Karpas-422 (cell line): Measurements from ENCODE around the gene ZG16B. TPM values are rescaled to one million over a fixed set of nuclear protein-coding genes. Genes with fewer than 3 reads are reported as not detected.

Experiments
- DNase-seq: peaks from one replicate; pipeline ENCODE4 v3.0.0-alpha.2; 2015
- H2AFZ ChIP-seq: fragments of 200-600 bp; sonication (generic); 2 replicates; pipeline ENCODE4 v1.6.1; 2014; ENCODE audit warnings: antibody characterized with exemption, low read length, mixed read lengths
- H3K27ac ChIP-seq: fragments of 200-600 bp; sonication (generic); 2 replicates; pipeline ENCODE4 v1.5.1; 2014; ENCODE audit warnings: mild to moderate bottlenecking, low read length, moderate library complexity
- H3K27me3 ChIP-seq: fragments of 200-600 bp; sonication (generic); 2 replicates; pipeline ENCODE4 v1.6.1; 2014; ENCODE audit warnings: low read length, mixed read lengths
- H3K36me3 ChIP-seq: fragments of 200-600 bp; sonication (generic); 2 replicates; pipeline ENCODE4 v1.6.1; 2014; ENCODE audit warnings: low read length, mixed read lengths; ENCODE audit not compliant: insufficient read depth
- H3K4me1 ChIP-seq: fragments of 200-600 bp; sonication (generic); 2 replicates; pipeline ENCODE4 v1.6.1; 2014; ENCODE audit warnings: mild to moderate bottlenecking, low read length, mixed read lengths
- H3K4me2 ChIP-seq: fragments of 200-600 bp; sonication (generic); 2 replicates; pipeline ENCODE4 v1.6.1; 2014; ENCODE audit warnings: low read length, low read depth, mild to moderate bottlenecking; ENCODE audit not compliant: poor library complexity, severe bottlenecking
- H3K4me3 ChIP-seq: fragments of 200-600 bp; sonication (generic); 2 replicates; pipeline ENCODE4 v1.5.1; 2014; ENCODE audit warnings: mild to moderate bottlenecking, antibody characterized with exemption, low read length, mixed read lengths
- H3K79me2 ChIP-seq: fragments of 200-600 bp; sonication (generic); 2 replicates; pipeline ENCODE4 v1.6.1; 2014; ENCODE audit warnings: mild to moderate bottlenecking, low read length, mixed read lengths
- H3K9ac ChIP-seq: fragments of 200-600 bp; sonication (generic); 2 replicates; pipeline ENCODE4 v1.6.0; 2014; ENCODE audit warnings: low read length
- H3K9me2 ChIP-seq: fragments of 200-600 bp; sonication (generic), shearing (Covaris generic); replicated peaks from 2 replicates; pipeline ENCODE4 v1.6.0; 2014; ENCODE audit warnings: mild to moderate bottlenecking, low read length, moderate library complexity; ENCODE audit not compliant: insufficient read depth
- H3K9me3 ChIP-seq: fragments of 300-700, 200-600 bp; sonication (generic); 2 replicates; pipeline ENCODE4 v1.6.1; 2014; ENCODE audit warnings: low read length, mixed read lengths
- H4K20me1 ChIP-seq: fragments of 200-600 bp; sonication (generic); 2 replicates; pipeline ENCODE4 v1.6.1; 2014; ENCODE audit warnings: mild to moderate bottlenecking, antibody characterized with exemption, low read length, low read depth; ENCODE audit not compliant: insufficient read depth
- total RNA-seq: library from RNA; depleted of rRNA; stranded (reverse); fragments of >200 nt; shearing (Covaris generic); gene quantifications from 2 replicates; pipeline ENCODE4 v1.2.3, GENCODE V29; 2014; ENCODE audit warnings: low replicate concordance

ZG16B gene
- total RNA-seq, 1 experiment from 2014 or later: not detected

DNA sequence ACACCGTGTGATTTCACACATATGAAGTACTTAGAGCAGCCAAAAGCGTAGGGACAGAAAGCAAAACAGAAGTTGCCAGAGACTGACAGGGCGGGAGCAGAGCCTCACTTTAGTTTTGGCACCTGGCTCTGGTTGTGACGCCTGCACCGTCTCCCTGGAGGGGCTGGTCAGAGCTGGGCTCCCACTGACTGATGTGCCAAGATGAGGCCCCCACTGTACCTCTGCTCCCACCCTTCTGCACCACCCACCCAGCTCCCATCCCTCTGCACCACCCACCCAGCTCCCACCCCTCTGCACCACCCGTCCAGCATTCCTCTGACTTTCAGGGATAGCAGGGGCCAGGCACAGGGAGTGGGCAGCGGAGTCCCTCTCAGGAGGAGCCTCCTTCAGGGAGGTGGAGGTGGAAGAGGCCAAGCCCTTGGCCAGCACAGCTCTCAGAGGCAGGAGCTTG, 16.3 kb upstream of the ZG16B start:
- no peak overlapping the region for H2AFZ ChIP-seq
- no peaks in the 10 kb centered on the region for H4K20me1 ChIP-seq
- no peaks in the 10 kb centered on the region for H3K4me1 ChIP-seq
- no peak overlapping the region for H3K27ac ChIP-seq
- DNase-seq: no peak
- H3K4me3 ChIP-seq: no peak overlapping the region
- no peak overlapping the region for H3K9ac ChIP-seq
- H3K9me3 ChIP-seq: no peaks in the 10 kb centered on the region
- no peaks in the 10 kb centered on the region for H3K36me3 ChIP-seq
- no peaks in the 10 kb centered on the region for H3K9me2 ChIP-seq
- H3K79me2 ChIP-seq: no peaks in the 10 kb centered on the region
- H3K4me2 ChIP-seq: no peak overlapping the region
- H3K27me3 ChIP-seq: no peaks in the 10 kb centered on the region

DNA sequence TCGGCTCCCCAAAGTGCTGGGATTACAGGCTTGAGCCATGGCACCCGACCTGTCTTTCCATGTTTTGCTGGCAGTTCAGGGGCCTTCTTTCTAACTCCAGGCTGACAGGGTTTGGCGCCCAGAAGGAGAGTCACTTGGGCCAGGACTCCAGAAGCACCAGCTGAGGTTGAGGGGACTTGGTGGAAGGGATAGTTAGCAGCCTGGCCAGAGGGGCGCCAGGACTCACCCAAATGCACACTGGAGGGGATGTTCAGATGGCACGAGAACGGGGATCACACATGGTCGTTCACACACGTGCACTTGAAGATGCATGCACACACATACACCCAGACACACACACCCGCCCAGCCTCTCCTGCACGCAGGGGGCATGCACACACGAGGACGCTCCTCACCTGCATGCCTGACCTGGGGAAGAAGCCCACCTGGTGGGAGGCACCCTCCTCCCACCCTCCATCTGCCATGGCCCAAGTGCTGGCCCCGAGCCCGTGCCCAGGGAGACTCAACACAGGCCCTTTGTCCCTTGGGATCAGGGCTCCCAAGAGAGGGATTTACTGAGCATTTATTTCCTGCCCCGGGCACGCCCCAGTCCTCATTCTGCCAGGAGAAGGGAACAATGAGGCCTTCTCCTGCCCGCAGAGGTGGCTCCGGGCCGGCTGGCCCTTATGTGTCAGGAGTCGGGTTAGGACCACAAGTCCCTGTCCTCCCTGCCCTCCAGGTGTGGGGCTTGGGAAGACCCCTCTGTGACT, 15.4 kb upstream of the ZG16B start:
- Histone ChIP-seq H3K9me2 (no peaks in the 10 kb centered on the region), H3K4me2 (no peak overlapping the region), H3K27ac (no peak overlapping the region), H3K36me3 (no peaks in the 10 kb centered on the region), H3K79me2 (no peaks in the 10 kb centered on the region), H3K4me3 (no peak overlapping the region), H3K9me3 (no peaks in the 10 kb centered on the region), H3K4me1 (no peaks in the 10 kb centered on the region), H3K9ac (no peak overlapping the region), H4K20me1 (no peaks in the 10 kb centered on the region), H3K27me3 (no peaks in the 10 kb centered on the region), H2AFZ (no peak overlapping the region)
- DNase-seq: no peak

DNA sequence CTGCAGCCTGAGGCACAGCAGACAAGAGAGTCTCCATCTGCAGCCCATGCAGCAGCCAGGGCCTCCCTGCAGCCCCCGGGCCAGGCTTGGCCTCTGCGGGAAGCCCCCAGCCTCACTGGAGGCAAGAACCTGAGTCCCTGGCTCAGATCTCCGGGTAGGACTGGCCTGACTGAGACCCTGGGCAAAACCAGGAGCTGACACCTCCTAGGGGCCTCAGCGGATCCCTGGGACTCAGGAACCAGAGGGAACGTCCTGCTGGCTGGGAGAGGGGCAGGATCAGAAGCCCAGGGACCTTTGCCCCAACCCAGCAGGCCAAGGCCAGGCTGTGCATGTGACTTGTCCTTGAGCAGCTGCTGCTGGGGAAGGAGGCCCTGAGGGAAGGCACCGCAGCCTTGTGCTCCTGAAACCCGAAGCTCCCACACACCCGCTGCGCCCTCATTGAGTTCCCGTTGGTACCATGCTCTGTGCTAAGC, 14.8 kb upstream of the ZG16B start:
- H3K36me3 ChIP-seq: no peaks in the 10 kb centered on the region
- H3K9ac ChIP-seq: no peak overlapping the region
- no peak for DNase-seq
- H3K9me2 ChIP-seq: no peaks in the 10 kb centered on the region
- no peaks in the 10 kb centered on the region for H4K20me1 ChIP-seq
- H3K4me1 ChIP-seq: no peaks in the 10 kb centered on the region
- H2AFZ ChIP-seq: no peak overlapping the region
- no peaks in the 10 kb centered on the region for H3K79me2 ChIP-seq
- no peaks in the 10 kb centered on the region for H3K9me3 ChIP-seq
- no peak overlapping the region for H3K27ac ChIP-seq
- H3K27me3 ChIP-seq: no peaks in the 10 kb centered on the region
- H3K4me3 ChIP-seq: no peak overlapping the region
- H3K4me2 ChIP-seq: no peak overlapping the region

DNA sequence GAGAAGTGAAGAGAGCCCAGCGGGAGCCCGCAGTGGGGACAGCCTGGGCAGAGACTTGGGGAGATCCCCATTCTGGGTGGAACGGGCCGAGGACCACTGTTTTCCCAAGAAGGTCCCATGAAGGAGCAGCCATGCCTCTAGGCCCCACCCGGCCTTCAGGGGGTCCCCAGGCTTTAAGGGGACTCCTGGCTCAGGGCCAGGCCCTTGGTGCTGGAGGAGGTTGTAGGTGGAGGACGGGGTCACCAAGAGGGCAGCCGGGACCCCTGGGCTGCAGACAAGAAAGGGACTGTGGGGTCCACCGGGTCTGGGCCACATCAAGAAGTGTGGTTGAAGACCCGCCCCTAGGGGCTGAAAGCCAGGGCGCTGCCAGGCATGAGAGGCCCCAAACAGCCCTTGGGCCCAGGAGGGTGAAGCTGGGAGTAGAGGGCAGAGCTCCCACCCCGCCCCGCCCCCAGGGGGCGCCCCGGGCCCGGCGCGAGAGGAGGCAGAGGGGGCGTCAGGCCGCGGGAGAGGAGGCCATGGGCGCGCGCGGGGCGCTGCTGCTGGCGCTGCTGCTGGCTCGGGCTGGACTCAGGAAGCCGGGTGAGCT, 13.3 kb upstream of the ZG16B start, which contains the start of gene PRSS21:
Gene PRSS21, plus strand, starts transcription at position 487 of the 589 bp plus-strand sequence. Its CDS starts 32 bp downstream, at position 519.
- Histone ChIP-seq H3K79me2 (no peaks in the 10 kb centered on the region), H3K4me1 (no peaks in the 10 kb centered on the region), H3K36me3 (no peaks in the 10 kb centered on the region), H3K4me3 (no peak within 1 kb of the TSS), H3K9me3 (no peaks in the 10 kb centered on the region), H2AFZ (no peak within 1 kb of the TSS), H3K27ac (no peak within 1 kb of the TSS), H3K9ac (no peak within 1 kb of the TSS), H3K4me2 (no peak within 1 kb of the TSS), H4K20me1 (no peaks in the 10 kb centered on the region), H3K27me3 (no peaks in the 10 kb centered on the region), H3K9me2 (no peaks in the 10 kb centered on the region)
- no peak for DNase-seq

DNA sequence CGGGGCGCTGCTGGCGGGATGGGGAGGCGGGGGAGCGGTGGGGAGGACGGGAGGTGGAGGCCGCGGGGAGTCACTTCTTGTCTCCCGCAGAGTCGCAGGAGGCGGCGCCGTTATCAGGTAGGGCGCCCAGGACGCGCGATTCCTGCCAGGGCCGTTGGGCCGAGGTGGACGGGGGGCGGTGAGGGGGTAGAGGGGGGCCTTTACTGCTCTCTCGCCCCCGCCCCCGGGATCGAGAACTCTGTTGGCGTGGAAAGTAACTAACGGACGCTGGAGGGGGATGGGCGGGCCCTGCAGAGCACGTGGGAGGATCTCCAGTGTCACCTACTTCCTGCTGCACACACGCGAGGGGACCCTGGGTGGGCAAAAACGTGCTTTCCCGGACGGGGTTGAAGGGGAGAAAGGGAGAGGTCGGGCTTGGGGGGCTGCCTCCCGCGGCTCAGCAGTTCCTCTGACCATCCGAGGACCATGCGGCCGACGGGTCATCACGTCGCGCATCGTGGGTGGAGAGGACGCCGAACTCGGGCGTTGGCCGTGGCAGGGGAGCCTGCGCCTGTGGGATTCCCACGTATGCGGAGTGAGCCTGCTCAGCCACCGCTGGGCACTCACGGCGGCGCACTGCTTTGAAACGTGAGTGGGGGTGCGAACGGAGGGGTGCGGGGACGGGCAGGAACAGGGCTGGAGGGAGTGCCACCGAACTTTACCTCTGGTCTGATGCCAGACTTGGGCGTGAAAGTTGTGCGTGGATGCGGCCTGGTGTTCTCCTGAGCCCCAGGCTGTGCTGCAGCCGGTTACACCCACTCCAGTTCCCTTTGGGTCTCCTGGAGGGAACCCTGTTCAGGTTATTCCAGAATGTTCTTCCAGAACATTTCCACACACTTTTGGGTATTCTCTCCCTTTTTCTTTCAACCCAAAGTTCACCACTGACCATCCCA, 12.5 kb upstream of the ZG16B start:
- Histone ChIP-seq H3K4me3 (no peak overlapping the region), H3K9me3 (no peaks in the 10 kb centered on the region), H3K79me2 (no peaks in the 10 kb centered on the region), H3K4me1 (no peaks in the 10 kb centered on the region), H3K9ac (no peak overlapping the region), H2AFZ (no peak overlapping the region), H3K9me2 (no peaks in the 10 kb centered on the region), H3K27me3 (no peaks in the 10 kb centered on the region), H3K4me2 (no peak overlapping the region), H3K36me3 (no peaks in the 10 kb centered on the region), H4K20me1 (no peaks in the 10 kb centered on the region), H3K27ac (no peak overlapping the region)
- DNase-seq: no peak

DNA sequence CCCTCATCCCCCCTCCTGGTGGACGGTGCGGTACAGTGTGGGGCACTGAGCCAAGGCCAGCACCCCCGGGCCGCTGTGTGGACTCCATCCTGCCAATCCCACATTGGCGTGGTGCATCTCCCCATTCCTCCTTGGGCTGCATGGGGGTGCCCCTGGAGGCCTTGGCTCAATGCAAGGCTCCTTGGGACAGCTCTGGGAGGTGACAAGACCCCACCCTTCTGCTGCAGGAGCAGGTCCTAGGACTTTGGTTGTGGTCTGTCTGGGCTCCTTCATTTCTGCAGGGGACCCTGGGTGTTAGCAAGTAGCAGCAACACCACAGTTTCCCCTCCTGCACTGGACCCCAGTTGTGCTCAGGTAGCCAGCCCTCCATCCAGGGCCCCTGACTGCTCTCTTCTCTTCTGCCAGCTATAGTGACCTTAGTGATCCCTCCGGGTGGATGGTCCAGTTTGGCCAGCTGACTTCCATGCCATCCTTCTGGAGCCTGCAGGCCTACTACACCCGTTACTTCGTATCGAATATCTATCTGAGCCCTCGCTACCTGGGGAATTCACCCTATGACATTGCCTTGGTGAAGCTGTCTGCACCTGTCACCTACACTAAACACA, 11.7 kb upstream of the ZG16B start:
- no peaks in the 10 kb centered on the region for H3K27me3 ChIP-seq
- no peak overlapping the region for H3K4me2 ChIP-seq
- no peaks in the 10 kb centered on the region for H3K36me3 ChIP-seq
- H3K9me2 ChIP-seq: no peaks in the 10 kb centered on the region
- H2AFZ ChIP-seq: no peak overlapping the region
- H3K79me2 ChIP-seq: no peaks in the 10 kb centered on the region
- H3K27ac ChIP-seq: no peak overlapping the region
- H3K4me3 ChIP-seq: no peak overlapping the region
- H3K4me1 ChIP-seq: no peaks in the 10 kb centered on the region
- DNase-seq: no peak
- H4K20me1 ChIP-seq: no peaks in the 10 kb centered on the region
- H3K9ac ChIP-seq: no peak overlapping the region
- H3K9me3 ChIP-seq: no peaks in the 10 kb centered on the region

DNA sequence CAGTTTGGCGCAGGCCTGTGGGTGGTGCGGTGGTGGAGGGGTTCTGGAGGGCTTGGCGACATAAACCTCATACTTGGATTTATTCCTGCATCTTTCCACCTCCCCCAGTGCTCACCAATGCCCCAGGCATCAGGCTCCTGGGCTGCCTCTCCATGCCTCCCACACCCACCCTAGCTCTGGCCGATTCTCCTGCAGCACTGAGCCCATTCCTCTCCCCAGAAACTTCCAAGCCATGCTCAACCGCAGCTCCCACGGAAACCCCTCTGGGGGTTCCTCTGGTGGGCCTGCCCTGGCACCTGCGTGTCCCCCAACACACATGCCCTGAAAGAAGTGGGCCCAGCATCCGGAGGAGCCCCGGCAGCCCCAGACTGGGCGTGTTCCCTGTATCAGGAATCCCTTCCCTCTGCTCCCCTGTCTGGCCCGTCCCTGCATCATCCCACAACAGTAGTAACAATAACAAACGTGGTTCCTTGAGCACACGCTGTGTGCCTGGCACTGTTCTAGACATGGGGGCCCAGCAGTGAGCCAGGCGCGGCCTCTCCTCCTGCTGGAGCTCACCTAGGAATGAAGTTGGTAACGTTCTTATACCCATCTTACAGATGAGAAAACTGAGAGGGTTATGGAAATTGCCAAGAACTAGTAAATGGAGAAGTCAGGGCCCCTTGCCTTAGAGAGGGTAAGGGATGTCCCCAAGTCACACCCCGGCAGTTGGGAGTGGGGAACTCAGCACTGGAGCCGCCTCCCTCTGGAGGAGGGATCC, 10.7 kb upstream of the ZG16B start:
- H3K4me2 ChIP-seq: no peak overlapping the region
- H4K20me1 ChIP-seq: no peaks in the 10 kb centered on the region
- no peaks in the 10 kb centered on the region for H3K27me3 ChIP-seq
- H3K27ac ChIP-seq: no peak overlapping the region
- H3K9ac ChIP-seq: no peak overlapping the region
- H3K9me2 ChIP-seq: no peaks in the 10 kb centered on the region
- no peak overlapping the region for H3K4me3 ChIP-seq
- no peaks in the 10 kb centered on the region for H3K9me3 ChIP-seq
- H3K79me2 ChIP-seq: no peaks in the 10 kb centered on the region
- no peak overlapping the region for H2AFZ ChIP-seq
- no peak for DNase-seq
- no peaks in the 10 kb centered on the region for H3K4me1 ChIP-seq
- no peaks in the 10 kb centered on the region for H3K36me3 ChIP-seq
